NCI-H2227 treated with DMSO at 0.1 percent for 48 hours (cell line): ENCODE results near the gene PRAMEF20.
"Not testable (repeated sequence)": the region's sequence is repeated elsewhere in the genome, so short reads cannot be mapped to it uniquely, and the experiment has no call there.

Experiments used
- DNase-seq: peaks from one replicate; lab custom pipeline; 2025; lab: John Stamatoyannopoulos, UW

PRAMEF20 gene

DNA sequence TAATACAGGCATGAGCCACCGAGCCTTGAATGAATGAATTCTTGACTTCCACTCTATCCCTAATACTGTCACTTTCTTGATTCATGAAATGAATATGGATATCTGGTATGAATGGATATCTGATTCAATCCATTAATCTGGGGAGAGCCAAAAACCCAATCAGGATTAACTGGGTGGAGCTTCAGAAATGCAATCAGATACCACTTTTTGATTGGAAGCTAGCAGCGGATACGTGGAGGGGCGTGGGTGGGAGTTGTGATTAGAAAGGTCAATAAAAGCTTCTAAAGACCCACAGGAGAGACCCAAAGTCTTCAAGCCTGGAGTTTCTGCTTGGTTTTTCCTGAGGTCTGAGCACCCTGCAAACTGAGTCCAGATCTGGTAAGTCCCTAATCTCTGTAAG lies at the start of gene PRAMEF20:
TSS of gene PRAMEF20 (plus strand) at position 301 of the 400 bp plus-strand sequence. CDS start 5,905 bp downstream, outside the sequence.
- not testable (repeated sequence) for DNase-seq

DNA sequence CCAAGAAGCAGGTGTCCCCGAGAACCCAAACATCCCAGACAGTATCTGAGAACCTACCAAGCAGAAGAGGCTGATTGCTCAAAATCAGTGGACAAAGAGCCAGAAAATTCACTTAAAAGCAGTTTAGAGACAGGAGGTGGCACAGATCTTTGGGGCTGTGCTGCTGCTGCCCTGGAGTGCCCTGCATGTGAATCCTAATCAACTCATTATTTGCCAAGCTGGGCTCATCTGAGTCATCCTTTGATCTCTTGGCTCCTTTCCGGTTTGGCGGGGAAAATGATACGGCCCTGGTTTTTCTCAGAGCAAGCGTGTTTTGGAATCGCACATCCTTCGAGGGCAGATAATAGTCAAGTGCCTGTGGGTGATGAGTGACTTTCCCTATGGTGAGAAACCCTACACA lies 47.9 kb upstream of the PRAMEF20 start:
- DNase-seq: not testable (repeated sequence)

DNA sequence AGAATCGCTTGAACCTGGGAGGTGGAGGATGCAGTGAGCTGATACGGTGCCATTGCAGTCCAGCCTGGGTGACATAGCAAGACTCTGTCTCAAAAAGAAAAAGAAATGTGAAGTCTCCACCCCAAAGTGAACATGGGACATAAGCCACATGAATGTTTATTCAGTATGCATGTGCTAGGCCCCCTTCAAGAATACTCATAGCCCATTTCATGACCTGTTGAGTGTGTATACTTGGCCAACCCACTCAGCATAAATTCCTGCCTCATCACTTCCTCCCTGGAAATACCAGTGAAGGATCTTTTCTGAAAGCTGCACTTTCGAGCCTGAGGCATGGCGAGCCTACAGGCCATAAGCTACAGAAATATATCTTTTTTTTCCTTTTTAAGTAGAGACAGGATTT lies 45.3 kb upstream of the PRAMEF20 start:
- not testable (repeated sequence) for DNase-seq

DNA sequence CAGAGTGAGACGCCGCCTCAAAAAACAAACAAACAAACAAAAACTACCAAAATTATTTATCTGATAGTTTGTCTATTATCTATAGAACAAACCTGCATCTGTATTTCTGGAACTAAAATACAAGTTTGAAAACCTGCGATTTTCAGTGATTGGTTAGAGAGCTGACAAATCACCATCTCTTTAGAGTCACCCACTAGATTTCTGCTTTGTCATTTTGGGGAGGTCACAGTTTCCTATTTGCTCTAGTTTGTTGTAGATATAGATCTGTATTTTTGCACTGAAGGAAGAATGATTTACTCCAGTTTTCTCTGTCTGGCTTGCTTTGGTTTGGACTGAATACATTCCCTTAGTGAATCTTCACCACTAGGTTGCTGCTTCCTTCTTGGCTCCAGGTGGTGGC lies 43.7 kb upstream of the PRAMEF20 start:
- not testable (repeated sequence) for DNase-seq

DNA sequence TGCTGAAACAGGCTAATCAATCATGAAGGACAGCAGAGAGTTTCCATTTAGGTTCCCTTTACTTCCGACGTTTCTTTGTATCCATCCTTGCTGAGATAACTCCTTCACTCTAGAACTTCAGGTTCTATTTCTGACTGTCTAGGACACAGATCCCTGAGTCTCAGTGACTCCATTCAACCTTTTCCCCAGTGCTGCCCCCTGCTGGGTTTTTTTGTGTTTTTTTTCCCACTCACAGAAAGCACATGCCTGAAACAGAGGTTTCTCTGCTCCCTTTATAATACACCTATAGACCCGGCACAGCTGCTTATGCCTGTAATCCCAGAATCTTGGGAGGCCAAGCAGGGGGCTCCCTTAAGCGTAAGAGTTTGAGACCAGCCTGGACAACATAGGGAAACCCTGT lies 41.7 kb upstream of the PRAMEF20 start:
- DNase-seq: not testable (repeated sequence)

DNA sequence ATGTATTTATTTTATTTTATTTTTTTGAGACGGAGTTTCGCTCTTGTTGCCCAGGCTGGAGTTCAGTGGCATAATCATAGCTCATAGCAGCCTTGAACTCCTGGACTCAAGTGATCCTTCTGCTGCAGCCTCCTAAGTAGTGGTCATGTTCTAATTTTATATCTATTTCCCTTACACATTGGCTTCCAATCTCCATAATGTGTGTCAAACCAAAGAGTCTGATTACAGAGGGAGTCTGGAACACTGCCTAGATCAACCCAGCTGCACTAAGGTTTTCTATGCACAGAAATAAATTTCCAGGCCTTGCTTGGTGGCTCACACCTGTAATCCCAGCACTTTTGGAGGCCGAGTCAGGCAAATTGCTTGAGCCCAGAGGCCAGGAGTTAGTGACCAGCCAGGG lies 31.3 kb upstream of the PRAMEF20 start:
- DNase-seq: not testable (repeated sequence)

DNA sequence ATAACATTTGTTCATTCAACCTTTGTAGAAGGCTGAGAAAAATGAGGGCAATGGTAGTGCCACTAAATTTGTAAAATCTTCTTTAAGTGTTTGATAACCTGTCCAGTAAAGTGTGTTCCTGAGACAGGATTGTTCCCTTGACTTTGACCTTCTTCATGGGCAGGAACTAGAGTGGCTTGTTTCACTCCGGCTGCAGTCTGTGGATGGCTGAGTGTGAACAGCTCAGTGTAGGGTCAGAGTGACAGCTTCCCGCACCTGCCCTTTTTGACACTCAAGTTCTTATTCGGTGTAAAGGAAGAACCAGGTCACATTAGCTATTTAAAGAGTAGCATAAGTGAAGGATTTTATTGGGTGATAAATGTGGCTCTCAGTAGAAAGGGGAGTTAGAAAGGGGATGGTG lies 29.9 kb upstream of the PRAMEF20 start:
- DNase-seq: not testable (repeated sequence)

DNA sequence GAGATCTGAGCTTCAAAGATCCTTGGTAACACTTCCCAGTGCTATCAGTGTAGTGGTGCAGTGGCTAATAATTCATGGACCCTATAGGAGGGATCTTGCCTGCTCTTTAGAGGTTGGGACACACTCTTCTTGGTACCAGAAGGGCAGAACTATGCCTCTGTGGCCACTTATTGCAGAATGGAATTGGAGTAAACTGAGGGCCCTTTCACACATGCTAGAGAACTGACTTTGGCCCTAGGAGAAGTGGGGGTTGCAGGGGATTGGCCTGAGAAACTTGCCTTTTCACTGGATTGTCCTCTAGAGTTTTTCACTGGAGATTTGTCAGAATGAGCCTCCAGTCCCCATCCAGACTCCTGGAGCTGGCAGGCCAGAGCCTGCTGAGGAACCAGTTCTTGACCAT lies 20.9 kb upstream of the PRAMEF20 start, which contains the start of gene PRAMEF17:
TSS of gene PRAMEF17 (plus strand) at position 301 of the 400 bp plus-strand sequence. CDS start at position 327, 26 bp downstream.
- DNase-seq: not testable (repeated sequence)

DNA sequence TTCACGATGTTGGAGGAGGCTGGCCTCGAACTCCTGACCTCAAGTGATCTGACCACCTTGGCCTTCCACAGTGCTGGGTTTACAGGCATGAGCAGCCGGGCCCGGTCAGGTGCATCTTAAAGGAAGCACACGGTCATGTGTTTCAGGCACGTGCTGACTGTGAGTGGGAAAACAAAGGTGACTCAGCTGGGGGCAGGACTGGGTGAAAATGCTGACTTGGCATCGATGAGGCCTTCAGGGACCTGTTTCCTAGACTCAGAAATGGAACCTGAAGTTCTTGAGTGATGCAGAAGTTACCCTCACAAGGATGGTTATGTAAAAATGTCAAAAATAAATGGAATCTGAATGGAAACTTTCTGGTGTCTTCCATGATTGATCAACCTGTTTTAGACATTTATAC lies 17.2 kb upstream of the PRAMEF20 start:
- DNase-seq: not testable (repeated sequence)

DNA sequence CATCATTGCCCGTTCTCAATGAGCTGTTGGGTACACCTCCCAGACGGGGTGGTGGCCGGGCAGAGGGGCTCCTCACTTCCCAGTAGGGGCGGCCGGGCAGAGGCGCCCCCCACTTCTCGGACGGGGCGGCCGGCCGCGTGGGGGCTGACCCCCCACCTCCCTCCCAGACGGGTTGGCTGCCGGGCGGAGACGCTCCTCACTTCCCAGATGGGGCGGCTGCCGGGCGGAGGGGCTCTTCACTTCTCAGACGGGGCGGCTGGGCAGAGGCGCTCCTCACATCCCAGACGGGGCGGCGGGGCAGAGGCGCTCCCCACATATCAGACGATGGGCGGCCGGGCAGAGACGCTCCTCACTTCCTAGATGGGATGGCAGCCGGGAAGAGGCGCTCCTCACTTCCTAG lies 15.5 kb upstream of the PRAMEF20 start:
- DNase-seq: not testable (repeated sequence)

DNA sequence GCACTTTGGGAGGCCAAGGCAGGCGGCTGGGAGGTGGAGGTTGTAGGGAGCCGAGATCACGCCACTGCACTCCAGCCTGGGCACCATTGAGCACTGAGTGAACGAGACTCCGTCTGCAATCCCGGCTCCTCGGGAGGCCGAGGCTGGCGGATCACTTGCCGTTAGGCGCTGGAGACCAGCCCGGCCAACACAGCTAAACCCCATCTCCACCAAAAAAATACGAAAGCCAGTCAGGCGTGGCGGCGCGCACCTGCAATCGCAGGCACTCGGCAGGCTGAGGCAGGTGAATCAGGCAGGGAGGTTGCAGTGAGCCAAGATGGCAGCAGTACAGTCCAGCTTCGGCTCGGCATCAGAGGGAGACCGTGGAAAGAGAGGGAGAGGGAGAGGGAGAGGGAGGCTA lies 14.9 kb upstream of the PRAMEF20 start:
- DNase-seq: not testable (repeated sequence)

DNA sequence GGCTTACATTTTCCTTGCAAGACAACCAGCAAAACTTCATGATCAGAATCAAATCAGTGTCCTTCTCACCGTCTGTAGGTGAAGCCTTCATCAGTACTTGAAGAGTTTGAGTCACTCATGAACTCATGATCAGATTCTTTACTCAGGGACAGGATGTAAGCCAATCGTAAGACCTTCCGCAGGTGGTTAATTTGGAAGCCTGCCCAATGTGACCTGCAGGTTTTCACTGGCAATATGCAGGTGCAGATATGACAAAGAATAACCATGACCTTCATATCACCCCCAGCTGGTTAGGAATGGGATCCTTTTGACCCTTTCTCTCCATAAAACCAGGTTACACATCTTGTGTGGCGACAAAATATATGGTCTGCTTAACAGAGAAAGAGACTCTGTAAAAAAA lies 2.4 kb upstream of the PRAMEF20 start:
- DNase-seq: no peak

DNA sequence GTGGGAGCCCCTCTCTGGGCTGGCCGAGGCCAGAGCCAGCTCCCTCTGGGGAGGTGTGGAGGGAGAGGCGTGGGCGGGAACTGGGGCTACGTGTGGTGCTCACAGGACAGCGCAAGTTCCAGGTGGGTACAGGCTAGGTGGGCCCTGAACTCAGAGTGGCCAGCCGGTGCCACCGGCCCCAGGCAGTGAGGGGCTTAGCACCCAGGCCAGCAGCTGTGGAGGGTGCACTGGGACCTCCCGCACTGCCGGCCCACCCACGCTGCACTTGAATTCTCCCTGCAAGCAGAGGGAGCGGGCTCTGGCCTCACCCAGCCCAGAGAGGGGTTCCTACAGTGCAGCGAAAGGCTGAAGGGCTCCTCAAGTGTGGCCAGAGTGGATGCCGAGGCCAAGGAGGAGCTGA lies 20.2 kb downstream of the PRAMEF20 start:
- no peak for DNase-seq

DNA sequence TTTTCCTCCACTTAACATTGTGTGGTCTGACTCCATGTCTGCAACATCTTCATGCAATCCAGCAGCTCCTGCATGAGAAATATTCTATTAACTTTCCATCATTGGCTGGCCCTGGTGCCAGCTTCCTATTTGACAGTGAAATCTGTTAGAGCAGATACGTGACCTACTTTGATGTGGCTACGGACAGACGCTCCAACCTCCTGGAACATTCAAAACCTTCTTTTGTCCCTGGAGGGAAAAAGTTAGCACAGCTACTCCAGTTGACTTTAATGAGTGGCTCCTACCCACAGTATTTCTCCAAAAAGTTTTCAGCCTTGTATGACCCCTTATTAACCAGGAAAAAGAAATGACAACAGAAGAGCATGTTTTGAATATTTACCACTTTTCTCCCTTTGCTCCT lies 22.0 kb downstream of the PRAMEF20 start:
- no peak for DNase-seq

DNA sequence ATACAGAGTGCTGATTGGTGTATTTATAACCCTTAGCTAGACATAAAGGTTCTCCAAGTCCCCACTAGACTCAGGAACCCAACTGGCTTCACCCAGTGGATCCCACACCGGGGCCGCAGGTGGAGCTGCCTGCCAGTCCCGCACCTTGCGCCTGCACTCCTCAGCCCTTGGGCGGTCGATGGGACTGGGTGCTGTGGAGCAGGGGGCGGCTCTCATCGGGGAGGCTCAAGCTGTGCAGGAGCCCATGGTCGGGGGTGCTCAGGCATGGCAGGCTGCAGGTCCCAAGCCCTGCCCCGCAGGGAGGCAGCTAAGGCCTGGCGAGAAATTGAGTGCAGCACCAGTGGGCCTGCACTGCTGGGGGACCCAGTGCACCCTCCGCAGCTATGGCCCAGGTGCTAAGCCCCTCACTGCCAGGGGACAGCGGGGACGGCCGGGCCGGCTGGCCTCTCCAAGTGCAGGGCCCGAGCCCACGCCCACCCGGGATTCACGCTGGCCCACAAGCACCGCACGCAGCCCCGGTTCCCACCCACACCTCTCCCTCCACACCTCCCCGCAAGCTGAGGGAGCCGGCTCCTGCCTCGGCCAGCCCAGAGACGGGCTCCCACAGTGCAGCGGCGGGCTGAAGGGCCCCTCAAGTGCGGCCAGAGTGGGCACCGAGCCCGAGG lies 23.6 kb downstream of the PRAMEF20 start:
- not testable (repeated sequence) for DNase-seq

DNA sequence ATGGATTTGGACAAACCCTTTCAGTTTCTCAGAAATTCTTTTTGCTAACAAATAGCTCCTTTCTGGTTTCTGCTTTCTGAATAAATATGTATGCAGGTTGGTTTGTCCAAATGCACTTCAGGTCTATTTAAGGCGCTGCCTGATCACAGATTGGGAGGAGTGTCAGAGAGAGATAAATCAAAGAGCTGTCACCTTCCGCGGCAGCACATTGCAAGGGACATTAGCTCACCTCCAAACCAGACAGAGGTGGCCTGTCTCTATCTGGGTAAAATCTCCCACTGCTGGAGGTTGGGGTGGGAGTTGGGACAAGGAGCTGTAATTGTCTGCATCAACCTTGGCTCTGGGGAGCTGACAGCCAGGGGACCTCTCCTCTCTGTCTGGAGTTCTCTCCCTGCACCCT lies 25.2 kb downstream of the PRAMEF20 start:
- no peak for DNase-seq

DNA sequence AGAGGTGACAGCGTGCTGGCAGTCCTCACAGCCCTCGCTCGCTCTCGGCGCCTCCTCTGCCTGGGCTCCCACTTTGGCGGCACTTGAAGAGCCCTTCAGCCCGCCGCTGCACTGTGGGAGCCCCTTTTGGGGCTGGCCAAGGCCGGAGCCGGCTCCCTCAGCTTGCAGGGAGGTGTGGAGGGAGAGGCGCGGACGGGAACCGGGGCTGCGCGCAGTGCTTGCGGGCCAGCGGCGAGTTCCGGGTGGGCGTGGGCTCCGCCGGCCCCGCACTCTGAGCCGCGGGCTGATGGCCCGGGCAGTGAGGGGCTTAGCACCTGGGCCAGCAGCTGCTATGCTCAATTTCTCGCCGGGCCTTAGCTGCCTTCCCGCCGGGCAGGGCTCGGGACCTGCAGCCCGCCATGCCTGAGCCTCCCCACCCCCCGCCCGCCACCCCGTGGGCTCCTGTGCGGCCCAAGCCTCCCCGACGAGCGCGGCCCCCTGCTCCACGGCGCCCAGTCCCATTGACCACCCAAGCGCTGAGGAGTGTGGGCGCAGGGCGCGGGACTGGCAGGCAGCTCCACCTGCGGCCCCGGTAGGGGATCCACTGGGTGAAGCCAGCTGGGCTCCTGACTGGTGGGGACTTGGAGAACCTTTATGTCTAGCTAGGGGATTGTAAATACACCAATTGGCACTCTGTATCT lies 29.0 kb downstream of the PRAMEF20 start:
- DNase-seq: not testable (repeated sequence)

DNA sequence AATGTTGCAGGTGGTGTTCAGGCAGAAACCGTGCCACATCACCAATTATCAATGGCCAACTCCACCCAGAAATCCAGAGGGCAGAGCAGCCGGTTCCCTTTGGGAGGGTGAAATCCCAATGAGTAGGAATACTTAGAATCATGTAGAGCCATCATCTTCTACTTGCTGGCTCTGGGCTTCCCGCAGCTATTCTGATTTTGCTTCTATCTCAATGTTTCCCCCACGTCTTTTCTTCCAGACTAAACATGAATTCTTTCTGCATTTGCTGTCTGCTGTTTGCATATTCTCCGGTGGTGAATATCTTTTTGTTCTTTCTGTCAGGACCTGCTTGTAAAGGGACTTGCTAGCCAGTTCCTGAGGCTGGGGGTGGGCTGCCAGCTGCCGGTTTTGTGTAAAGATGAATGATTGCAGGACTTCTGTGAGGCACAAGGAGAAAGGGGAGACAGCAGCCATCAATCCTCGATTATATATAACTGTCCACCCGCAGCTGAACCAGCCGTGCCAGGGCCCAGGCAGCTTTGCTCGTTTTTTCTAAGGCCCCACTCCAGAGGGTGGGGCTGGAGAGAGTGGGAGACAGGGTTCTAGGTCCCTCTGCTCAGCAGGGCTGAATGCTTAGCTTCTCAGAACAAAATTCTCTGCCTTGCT lies 33.2 kb downstream of the PRAMEF20 start:
- DNase-seq: no peak

DNA sequence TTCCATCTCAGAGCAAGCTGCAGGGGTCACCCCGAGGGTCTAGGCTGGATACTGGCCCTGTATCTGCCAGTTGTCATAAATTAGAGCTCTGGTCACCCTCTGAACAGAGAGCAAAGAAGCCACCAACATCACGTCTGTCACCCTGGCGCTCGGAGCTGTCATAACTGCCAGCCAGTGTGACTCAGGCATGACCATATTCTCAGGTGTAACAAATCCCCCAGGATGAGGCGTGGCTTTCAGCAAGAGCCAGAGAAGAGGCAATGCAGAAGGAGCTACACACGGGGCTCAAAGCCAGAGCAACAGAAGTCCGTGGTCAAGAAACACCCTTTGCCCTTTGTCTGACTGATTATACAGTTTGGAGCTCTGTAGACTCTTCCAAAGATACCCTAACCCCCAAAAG lies 40.0 kb downstream of the PRAMEF20 start:
- DNase-seq: no peak

DNA sequence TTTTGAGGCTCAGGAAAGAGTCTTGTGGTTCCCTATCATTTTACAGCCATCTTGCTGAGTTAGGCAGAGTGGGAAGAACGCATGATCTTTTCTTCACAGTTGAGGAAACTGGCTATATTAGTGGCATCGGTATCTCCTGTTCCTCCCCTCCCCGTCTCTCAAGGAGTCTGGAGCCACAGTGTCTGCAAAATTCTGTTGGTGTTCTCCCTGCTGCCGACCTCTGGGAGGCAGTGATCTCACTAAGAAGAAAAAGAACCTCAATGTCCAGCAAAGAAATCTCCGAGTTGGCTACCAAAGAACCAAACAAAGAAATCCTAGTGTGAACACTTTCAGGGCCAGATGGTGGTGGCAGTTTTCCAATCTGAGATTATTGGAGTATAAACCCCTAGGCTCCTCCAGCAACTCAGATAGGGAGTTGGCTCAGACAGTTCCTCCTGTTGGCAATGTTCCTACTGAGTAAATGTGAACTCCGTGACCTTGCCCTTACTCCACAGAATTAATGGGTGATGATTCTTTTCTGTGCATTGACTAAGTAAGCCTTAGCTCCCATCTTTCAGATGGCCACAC lies 41.2 kb downstream of the PRAMEF20 start:
- no peak for DNase-seq

DNA sequence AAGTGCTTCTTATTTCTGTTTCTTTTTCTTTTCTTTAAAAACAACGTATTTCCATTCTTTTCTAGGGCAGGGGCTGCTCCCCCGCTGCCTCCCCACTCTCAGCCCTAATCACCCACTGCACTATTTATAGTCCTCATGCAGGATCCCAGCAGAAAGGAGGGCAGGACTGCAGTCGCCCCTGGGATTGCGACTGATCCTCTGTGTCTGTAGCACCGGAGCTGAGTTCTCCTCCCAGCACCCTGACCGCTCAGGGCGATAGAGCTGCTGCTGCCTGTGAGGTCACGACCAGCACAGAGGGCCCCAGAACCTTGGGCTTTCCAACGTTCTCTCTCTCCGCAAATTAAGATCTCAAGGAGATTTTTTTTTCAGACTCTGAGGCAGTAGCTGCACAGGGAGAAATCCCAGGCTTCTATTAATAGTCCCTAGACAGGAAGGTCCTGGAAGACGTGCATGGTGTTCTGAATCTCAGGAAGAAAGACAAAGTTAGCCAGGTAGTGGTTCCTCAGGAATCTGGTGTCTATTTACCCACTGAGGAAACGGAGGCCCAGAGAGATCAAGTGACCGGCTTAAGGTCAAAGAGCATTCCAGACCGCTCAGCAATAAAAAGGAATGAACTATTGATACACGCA lies 46.8 kb downstream of the PRAMEF20 start:
- DNase-seq: no peak

DNA sequence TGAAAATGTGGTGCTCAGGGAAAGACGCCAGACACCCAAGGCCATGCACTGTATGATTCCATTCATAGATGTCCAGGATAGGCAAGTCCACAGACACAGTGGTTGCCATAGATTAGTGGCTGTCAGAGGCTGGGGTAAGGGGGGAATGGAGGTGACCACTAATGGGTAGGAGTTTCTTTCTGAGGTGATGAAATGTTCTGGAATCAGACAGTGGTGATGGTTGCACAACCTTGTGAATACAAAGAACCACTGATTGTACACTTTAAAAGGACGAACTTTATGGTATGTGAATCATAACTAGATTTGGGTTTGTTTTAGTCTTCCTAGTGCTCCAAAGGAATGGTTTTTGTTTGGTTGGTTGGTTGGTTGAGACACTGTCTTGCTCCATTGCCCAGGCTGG lies 51.7 kb downstream of the PRAMEF20 start:
- DNase-seq: no peak
